B cell (primary cell): ENCODE measurements around the gene PSAT1. TPM values are rescaled to one million over a fixed set of nuclear protein-coding genes. Genes with fewer than 3 reads are reported as not detected.

ENCODE experiments used
- ATAC-seq: fragments of 200-7000 bp; cut with Tn5 transposase; one replicate; pipeline ENCODE4 v1.10.0; 2021; ENCODE audit warnings: low read depth, mild to moderate bottlenecking, moderate number of reproducible peaks, moderate library complexity
- CTCF ChIA-PET: fragments of 350-600 bp; sonication (Branson Sonifier 250); formaldehyde crosslinking; loops from one replicate; lab custom pipeline; 2021; ENCODE audit warnings: antibody characterized with exemption, inconsistent platforms; lab: Charles Lee
- POLR2A ChIA-PET: fragments of 350-600 bp; sonication (Branson Sonifier 250); formaldehyde crosslinking; loops from one replicate; lab custom pipeline; 2021; ENCODE audit warnings: antibody characterized with exemption; lab: Charles Lee
- DNase-seq: peaks from one replicate; pipeline ENCODE4 v3.0.0; 2013
- H2AFZ ChIP-seq: 2 replicates; pipeline ENCODE4 v1.6.1; 2012; ENCODE audit warnings: mild to moderate bottlenecking, low read depth, low read length; ENCODE audit not compliant: insufficient read depth, poor library complexity, severe bottlenecking
- H3K27ac ChIP-seq, 2 donors: 1 replicate in 1 of 2; 2 replicates in 1 of 2; pipeline ENCODE4 v1.5.1; 2012 to 2013; ENCODE audit warnings: low read length in 2 of 2, mild to moderate bottlenecking in 2 of 2, moderate library complexity in 1 of 2
- H3K27me3 ChIP-seq, 4 experiments: fragments of 200-600 bp in 1 of 4; sonication (generic) in 1 of 4; replicated peaks in 1 of 4; 1 replicate in 2 of 4; 2 replicates in 2 of 4; pipeline versions ENCODE4 v1.6.1 to v1.7.0; 2013 to 2016; ENCODE audit warnings: low read length in 3 of 4, mild to moderate bottlenecking in 2 of 4, mixed read lengths in 1 of 4, moderate library complexity in 1 of 4; ENCODE audit not compliant: insufficient read depth in 4 of 4, control insufficient read depth in 3 of 4; ENCODE audit errors: control extremely low read depth in 1 of 4
- H3K36me3 ChIP-seq, 2 experiments: replicated peaks in 1 of 2; 1 replicate in 1 of 2; 2 replicates in 1 of 2; pipeline versions ENCODE4 v1.6.1 to v1.7.1; 2013; ENCODE audit warnings: low read length in 1 of 2; ENCODE audit not compliant: insufficient read depth in 2 of 2, control insufficient read depth in 1 of 2; ENCODE audit errors: control extremely low read depth in 1 of 2, extremely low read depth in 1 of 2
- H3K4me1 ChIP-seq, 2 donors: fragments of 200-600 bp in 1 of 2; sonication (generic) in 1 of 2; 1 replicate in 1 of 2; 2 replicates in 1 of 2; pipeline versions ENCODE4 v1.5.1 to v1.6.1; 2013 to 2017; ENCODE audit warnings: low read length in 2 of 2; ENCODE audit not compliant: control insufficient read depth in 2 of 2, insufficient read depth in 2 of 2
- H3K4me2 ChIP-seq: replicated peaks from 2 replicates; pipeline ENCODE3; 2012; ENCODE audit warnings: mild to moderate bottlenecking, low read depth, low read length; ENCODE audit not compliant: poor library complexity, severe bottlenecking
- H3K4me3 ChIP-seq, 5 experiments: fragments of 200-600 bp in 1 of 5; sonication (generic) in 1 of 5; 1 replicate in 3 of 5; 2 replicates in 2 of 5; pipeline versions ENCODE4 v1.5.1 to v1.7.0; 2011 to 2016; ENCODE audit warnings: low read length in 4 of 5, mild to moderate bottlenecking in 4 of 5, low read depth in 2 of 5, control low read depth in 1 of 5, moderate library complexity in 1 of 5; ENCODE audit not compliant: insufficient read depth in 1 of 5; ENCODE audit errors: control extremely low read depth in 1 of 5, extremely low read depth in 1 of 5
- H3K79me2 ChIP-seq: fragments of 200-600 bp; sonication (generic); one replicate; pipeline ENCODE4 v1.6.0; 2016; ENCODE audit warnings: low read length; ENCODE audit not compliant: control insufficient read depth, insufficient read depth
- H3K9ac ChIP-seq: fragments of 200-600 bp; sonication (generic); 2 replicates; pipeline ENCODE4 v1.6.1; 2017; ENCODE audit warnings: mild to moderate bottlenecking, low read length, moderate library complexity
- H3K9me3 ChIP-seq, 3 donors: one replicate each; pipeline versions ENCODE4 v1.6.1 to v1.7.1; 2013; ENCODE audit warnings: low read length in 2 of 3; ENCODE audit not compliant: control insufficient read depth in 2 of 3, insufficient read depth in 1 of 3; ENCODE audit errors: control extremely low read depth in 1 of 3
- H4K20me1 ChIP-seq: 2 replicates; pipeline ENCODE4 v1.6.0; 2012; ENCODE audit warnings: mild to moderate bottlenecking, low read length; ENCODE audit not compliant: insufficient read depth, control insufficient read depth, poor library complexity, severe bottlenecking
- H3K27ac Mint-ChIP-seq: one replicate; pipeline ENCODE4 v1.8.0; 2021; ENCODE audit warnings: mixed read lengths
- H3K27me3 Mint-ChIP-seq: one replicate; pipeline ENCODE4 v1.8.0; 2021; ENCODE audit warnings: mixed read lengths
- H3K4me1 Mint-ChIP-seq: one replicate; pipeline ENCODE4 v1.8.0; 2021; ENCODE audit warnings: mixed read lengths
- H3K4me3 Mint-ChIP-seq: one replicate; pipeline ENCODE4 v1.8.0; 2021; ENCODE audit warnings: mixed read lengths
- H3K9me3 Mint-ChIP-seq: one replicate; pipeline ENCODE4 v1.8.0; 2022; ENCODE audit warnings: mixed read lengths; ENCODE audit not compliant: insufficient read depth
- CTCF ChIP-seq: fragments of 200-600 bp; IDR thresholded peaks from one replicate; pipeline ENCODE4 v1.8.0; 2022; ENCODE audit warnings: antibody characterized with exemption, mild to moderate bottlenecking
- EZH2 ChIP-seq: IDR thresholded peaks from 2 replicates; pipeline ENCODE4 v1.6.1; 2012; ENCODE audit warnings: borderline replicate concordance, low read depth, mild to moderate bottlenecking, moderate library complexity, low read length; ENCODE audit not compliant: insufficient read depth, poor library complexity, severe bottlenecking
- WGBS: methylation state at CpG from one replicate; pipeline ENCODE4 v1.1.5; 2013; ENCODE audit warnings: missing lambda C conversion rate; ENCODE audit not compliant: insufficient coverage; 5-methylcytosine and 5-hydroxymethylcytosine counted together
- intact Hi-C: fragments of 100-400 bp; cut with micrococcal nuclease; formaldehyde crosslinking; loops from one replicate; pipeline ENCODE4 v1.10.0; 2022
- polyA plus RNA-seq: library from polyadenylated mRNA; depleted of rRNA; stranded (reverse); fragments of >200 nt; gene quantifications from 2 replicates; pipeline ENCODE4 v1.2.3, GENCODE V29; 2012
- total RNA-seq, 2 donors: library from RNA; stranded (reverse); fragments of 120-200 nt in 1 of 2; gene quantifications; 1 replicate in 1 of 2; 2 replicates in 1 of 2; pipeline versions ENCODE4 v1.2.3 to v1.2.4, GENCODE V29; 2013 to 2022

Gene PSAT1
- total and polyA plus RNA-seq, 2 donors (not counting 1 experiment from before 2014, with no cell fraction given) = 0.61 to 5.0 TPM

- Histone ChIP-seq H3K4me1 (no peaks in the 10 kb centered on the region), H3K9me3 (no peaks in the 10 kb centered on the region), H3K27ac (no peak overlapping the region), H4K20me1 (no peaks in the 10 kb centered on the region), H3K4me2 (no peak overlapping the region), H3K9ac (no peak overlapping the region), H3K27me3 (no peaks in the 10 kb centered on the region), H3K79me2 (no peaks in the 10 kb centered on the region), H3K36me3 (no peaks in the 10 kb centered on the region), H3K4me3 (no peak overlapping the region), H2AFZ (no peak overlapping the region)
- no peak for DNase-seq
- no peaks in the 10 kb centered on the region for H3K9me3 Mint-ChIP-seq
- H3K27ac Mint-ChIP-seq = no peak overlapping the region
- ATAC-seq = no peak
- no peak overlapping the region for H3K4me3 Mint-ChIP-seq
- intact Hi-C loops = no loop called here
- H3K4me1 Mint-ChIP-seq = no peaks in the 10 kb centered on the region
- H3K27me3 Mint-ChIP-seq = no peaks in the 10 kb centered on the region
- POLR2A ChIA-PET = no interaction called here
- CTCF ChIA-PET = interaction anchor here (0.8 kb wide), 1 partner anchor 8 kb away, joined by 3 read pairs; no protein-coding TSS in a partner anchor
- TF ChIP-seq EZH2 (no peak), CTCF (no peak)
Observed at GRCh38 chr9:78354324-78354973, 57.5 kb downstream of the PSAT1 start.

GRCh38 chr9:78354989-78355388 lies 58.1 kb downstream of the PSAT1 start:
- Histone ChIP-seq H3K36me3 (no peaks in the 10 kb centered on the region), H3K27ac (no peak overlapping the region), H3K9me3 (no peaks in the 10 kb centered on the region), H3K27me3 (no peaks in the 10 kb centered on the region), H3K9ac (no peak overlapping the region), H3K79me2 (no peaks in the 10 kb centered on the region), H3K4me3 (no peak overlapping the region), H3K4me1 (no peaks in the 10 kb centered on the region), H3K4me2 (no peak overlapping the region), H2AFZ (no peak overlapping the region), H4K20me1 (no peaks in the 10 kb centered on the region)
- Mint-ChIP-seq H3K9me3 (no peaks in the 10 kb centered on the region), H3K4me1 (no peaks in the 10 kb centered on the region), H3K4me3 (no peak overlapping the region), H3K27me3 (no peaks in the 10 kb centered on the region), H3K27ac (no peak overlapping the region)
- ChIA-PET CTCF (interaction anchor here (0.8 kb wide), 1 partner anchor 8 kb away, joined by 3 read pairs; no protein-coding TSS in a partner anchor), POLR2A (no interaction called here)
- TF ChIP-seq CTCF (no peak), EZH2 (no peak)
- no peak for DNase-seq
- intact Hi-C loops = no loop called here
- ATAC-seq = no peak
- WGBS = 100% methylated on average over 2 of the region's 3 CpGs
